Measurements from ENCODE around the gene FLCN.
A peak's percentile ranks its signal among the peaks of the same experiment; 100 is the strongest.

Gene FLCN

DNA sequence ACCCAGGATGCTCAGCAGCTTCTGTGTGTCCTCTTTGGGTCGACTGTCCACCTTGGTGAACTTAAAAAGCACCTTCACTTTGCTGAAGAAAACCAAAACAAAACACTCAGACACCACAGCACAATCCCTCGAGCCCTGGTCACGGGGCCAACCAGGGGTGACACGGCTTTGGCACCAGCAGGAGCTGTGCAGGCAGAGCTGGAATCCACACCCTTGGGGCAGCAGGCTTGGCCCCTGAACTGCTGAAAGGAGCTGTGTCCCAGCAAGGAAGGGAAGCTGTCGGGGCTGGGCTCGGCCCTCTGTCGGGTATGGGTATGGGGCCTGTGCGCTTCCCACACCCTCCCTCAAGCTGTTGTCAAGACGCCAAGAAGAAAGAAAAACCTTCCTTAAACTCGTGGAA lies 23.2 kb downstream of the FLCN start:
- no peak for DNase-seq (ENCODE audit: low read depth)
- TF ChIP-seq MYC (IDR thresholded peaks at IDR 0.05; ENCODE audit: low read depth, low read length) (no peak), POLR2A (IDR thresholded peaks at IDR 0.05; ENCODE audit: extremely low read depth, insufficient read length) (no peak)
- TF ChIP-seq, protein P1, sequence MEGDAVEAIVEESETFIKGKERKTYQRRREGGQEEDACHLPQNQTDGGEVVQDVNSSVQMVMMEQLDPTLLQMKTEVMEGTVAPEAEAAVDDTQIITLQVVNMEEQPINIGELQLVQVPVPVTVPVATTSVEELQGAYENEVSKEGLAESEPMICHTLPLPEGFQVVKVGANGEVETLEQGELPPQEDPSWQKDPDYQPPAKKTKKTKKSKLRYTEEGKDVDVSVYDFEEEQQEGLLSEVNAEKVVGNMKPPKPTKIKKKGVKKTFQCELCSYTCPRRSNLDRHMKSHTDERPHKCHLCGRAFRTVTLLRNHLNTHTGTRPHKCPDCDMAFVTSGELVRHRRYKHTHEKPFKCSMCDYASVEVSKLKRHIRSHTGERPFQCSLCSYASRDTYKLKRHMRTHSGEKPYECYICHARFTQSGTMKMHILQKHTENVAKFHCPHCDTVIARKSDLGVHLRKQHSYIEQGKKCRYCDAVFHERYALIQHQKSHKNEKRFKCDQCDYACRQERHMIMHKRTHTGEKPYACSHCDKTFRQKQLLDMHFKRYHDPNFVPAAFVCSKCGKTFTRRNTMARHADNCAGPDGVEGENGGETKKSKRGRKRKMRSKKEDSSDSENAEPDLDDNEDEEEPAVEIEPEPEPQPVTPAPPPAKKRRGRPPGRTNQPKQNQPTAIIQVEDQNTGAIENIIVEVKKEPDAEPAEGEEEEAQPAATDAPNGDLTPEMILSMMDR (IDR thresholded peaks at IDR 0.05; ENCODE audit: low read depth, low read length), result no peak
- TF ChIP-seq, protein P2, sequence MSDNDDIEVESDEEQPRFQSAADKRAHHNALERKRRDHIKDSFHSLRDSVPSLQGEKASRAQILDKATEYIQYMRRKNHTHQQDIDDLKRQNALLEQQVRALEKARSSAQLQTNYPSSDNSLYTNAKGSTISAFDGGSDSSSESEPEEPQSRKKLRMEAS (IDR thresholded peaks at IDR 0.05; ENCODE audit: low read depth, low read length), result no peak
- no peak overlapping the region for H3K4me3 ChIP-seq (ENCODE audit: low read depth, low read length)

DNA sequence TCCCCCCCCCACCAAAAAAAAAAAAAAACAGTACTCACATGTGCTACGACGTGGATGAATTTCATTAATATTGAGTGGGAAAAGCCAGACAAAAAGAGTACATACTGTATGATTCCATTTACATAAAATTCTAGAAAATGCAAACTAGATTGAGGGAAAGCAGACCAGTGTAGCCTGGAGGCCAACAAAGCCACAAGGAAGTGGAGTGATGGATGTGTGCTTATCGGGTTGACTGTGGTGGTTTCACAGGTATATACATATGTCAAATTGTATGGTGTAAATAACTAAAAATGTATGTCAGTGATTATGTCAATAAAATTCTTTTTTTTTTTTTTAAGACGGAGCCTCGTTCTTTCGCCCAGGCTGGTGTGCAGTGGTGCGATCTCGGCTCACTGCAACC lies 29.0 kb downstream of the FLCN start:
- TF ChIP-seq POLR2A (IDR thresholded peaks at IDR 0.05; ENCODE audit: extremely low read depth, insufficient read length), result no peak
- TF ChIP-seq, protein P2 (IDR thresholded peaks at IDR 0.05; ENCODE audit: low read depth, low read length), result no peak
- TF ChIP-seq, protein P1 (IDR thresholded peaks at IDR 0.05; ENCODE audit: low read depth, low read length), result no peak
- TF ChIP-seq MYC (IDR thresholded peaks at IDR 0.05; ENCODE audit: low read depth, low read length), result no peak
- no peak overlapping the region for H3K4me3 ChIP-seq (ENCODE audit: low read depth, low read length)
- no peak for DNase-seq (ENCODE audit: low read depth)

DNA sequence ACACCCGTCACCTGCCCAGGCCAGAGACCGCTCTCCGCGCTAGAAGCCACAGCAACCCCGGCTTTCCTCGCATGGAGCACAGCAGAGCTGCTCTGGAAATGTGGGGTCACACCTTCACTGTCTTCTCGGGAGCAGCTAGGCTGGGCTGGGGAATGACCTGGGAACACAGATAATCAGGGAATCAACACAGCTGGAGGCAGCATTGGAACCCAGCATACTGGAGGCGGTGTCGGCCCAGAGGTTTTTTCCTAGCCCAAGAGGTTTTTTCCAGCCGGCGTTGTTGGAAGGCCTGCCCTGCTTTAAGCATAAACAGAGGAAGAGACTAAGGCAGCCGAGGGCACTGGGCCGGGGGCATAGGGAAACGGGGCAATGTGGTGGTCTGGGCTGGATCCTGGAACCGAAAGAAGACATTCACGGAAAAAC lies 30.0 kb downstream of the FLCN start:
- TF ChIP-seq, protein P2 (IDR thresholded peaks at IDR 0.05; ENCODE audit: low read depth, low read length), result no peak
- TF ChIP-seq, protein P1 (IDR thresholded peaks at IDR 0.05; ENCODE audit: low read depth, low read length), result no peak
- no peak for TF ChIP-seq POLR2A (IDR thresholded peaks at IDR 0.05; ENCODE audit: extremely low read depth, insufficient read length)
- TF ChIP-seq MYC (IDR thresholded peaks at IDR 0.05; ENCODE audit: low read depth, low read length), result no peak
- DNase-seq (ENCODE audit: low read depth), result no peak

DNA sequence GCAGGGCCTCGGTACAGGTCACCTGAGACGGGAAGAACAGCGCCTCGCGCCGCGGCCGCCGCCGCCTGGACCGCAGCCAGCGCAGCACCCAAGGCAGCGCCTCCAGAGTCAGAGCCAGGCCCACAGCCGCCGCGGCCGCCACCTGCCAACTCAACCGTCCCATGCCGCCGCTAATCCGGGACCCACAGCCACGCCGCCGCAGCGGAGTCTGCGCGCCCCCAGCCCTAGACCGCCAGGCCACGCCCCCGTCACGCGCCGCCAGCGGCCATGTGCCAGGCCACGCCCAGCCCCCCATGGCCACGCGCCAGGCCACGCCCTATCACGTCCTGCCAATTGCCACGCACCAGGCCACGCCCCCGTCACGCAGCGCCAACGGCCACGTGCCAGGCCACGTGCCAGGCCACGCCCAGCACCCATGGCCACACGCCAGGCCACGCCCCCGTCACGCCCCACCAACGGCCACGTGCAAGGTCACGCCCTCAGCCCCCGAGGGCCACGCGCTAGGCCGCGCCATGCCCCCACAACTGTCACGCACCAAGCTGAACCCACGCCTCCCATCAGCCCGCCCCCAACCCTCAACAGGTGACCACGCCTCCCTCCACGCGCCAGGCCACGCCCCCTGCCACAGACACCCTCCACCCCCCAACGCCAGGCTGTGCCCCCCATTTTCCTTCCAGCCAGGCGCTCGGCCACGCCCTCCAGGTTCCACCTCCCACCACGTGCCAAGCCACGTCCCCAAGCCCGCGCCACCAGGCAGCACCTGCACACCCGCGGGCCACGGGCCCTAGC lies 30.6 kb downstream of the FLCN start, which contains the start of gene PLD6:
PLD6 (minus strand) TSS at position 210 of the 789 bp plus-strand sequence; CDS start at position 163, 47 bp downstream.
- H3K4me3 ChIP-seq (ENCODE audit: low read depth, low read length), result peak within 1 kb of the TSS; percentile 86
- peak; percentile 95 for DNase-seq (ENCODE audit: low read depth)
- TF ChIP-seq MYC (IDR thresholded peaks at IDR 0.05; ENCODE audit: low read depth, low read length) (peak; percentile 100), POLR2A (IDR thresholded peaks at IDR 0.05; ENCODE audit: extremely low read depth, insufficient read length) (peak; percentile 78)
- TF ChIP-seq, protein P2 (IDR thresholded peaks at IDR 0.05; ENCODE audit: low read depth, low read length), result peak; percentile 100
- TF ChIP-seq, protein P1 (IDR thresholded peaks at IDR 0.05; ENCODE audit: low read depth, low read length), result no peak

More for the DNA sequence above, 30.0 kb downstream of the FLCN start:
- H3K4me3 ChIP-seq (ENCODE audit: low read depth, low read length), result no peak overlapping the region

DNA sequence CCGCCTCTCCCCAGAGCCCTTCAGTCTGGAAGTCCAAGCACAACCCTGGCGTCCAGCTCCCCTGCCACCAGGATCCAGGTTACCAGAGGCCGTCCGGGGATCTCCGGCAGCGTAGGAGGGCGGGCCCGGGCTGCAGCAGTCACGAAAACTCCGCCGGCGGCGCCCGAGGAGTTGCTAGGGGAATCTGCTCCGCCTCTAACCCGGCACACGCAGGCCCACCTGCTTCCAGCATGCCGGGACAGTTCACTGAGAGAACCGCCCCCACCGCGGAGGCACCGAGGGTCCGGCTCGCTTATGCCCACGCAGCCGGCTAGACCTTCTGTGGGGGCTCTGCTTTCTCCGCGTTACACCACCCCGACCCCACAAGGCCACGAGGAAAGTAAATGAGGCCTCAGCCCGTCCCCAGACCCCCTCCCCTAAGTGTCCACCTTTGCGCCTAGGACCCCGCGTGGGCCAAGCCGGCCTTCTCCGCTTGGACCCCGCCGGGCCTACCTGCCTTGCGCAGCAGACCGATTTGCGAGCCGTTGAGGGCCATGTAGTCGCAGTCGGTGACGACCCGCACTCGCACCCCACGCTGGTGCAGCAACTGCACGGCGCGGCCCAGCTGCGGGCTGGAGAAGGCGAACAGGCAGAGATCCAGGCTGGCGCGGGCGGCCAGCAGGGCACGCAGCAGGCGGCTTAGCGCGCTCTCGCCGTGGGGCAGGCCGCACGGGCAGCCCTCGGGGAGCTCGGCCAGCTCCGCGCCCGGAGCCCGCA lies 31.4 kb downstream of the FLCN start:
- TF ChIP-seq, protein P2 (IDR thresholded peaks at IDR 0.05; ENCODE audit: low read depth, low read length), result 0 out of 2 replicates have a peak, but pooled peaks have one; percentile 44
- TF ChIP-seq, protein P1 (IDR thresholded peaks at IDR 0.05; ENCODE audit: low read depth, low read length), result no peak
- TF ChIP-seq POLR2A (IDR thresholded peaks at IDR 0.05; ENCODE audit: extremely low read depth, insufficient read length) (no peak), MYC (IDR thresholded peaks at IDR 0.05; ENCODE audit: low read depth, low read length) (peak; percentile 80)
- DNase-seq (ENCODE audit: low read depth), result peak; percentile 83
- H3K4me3 ChIP-seq (ENCODE audit: low read depth, low read length), result peak overlapping the region; percentile 86

All from NB4 (cell line).